Neural cell (in vitro differentiated cells): ENCODE measurements around the gene TBATA. TPM values are rescaled to one million over a fixed set of nuclear protein-coding genes. Genes with fewer than 3 reads are reported as not detected.

ENCODE experiments used
- H2AFZ ChIP-seq: fragments of 200-600, 300-800 bp; sonication (generic), shearing (Covaris generic); 2 replicates; pipeline ENCODE4 v1.6.0; 2014; ENCODE audit warnings: low read depth, mild to moderate bottlenecking, antibody characterized with exemption, low read length, moderate library complexity
- H3F3A ChIP-seq: fragments of 200-600 bp; shearing (Covaris generic); 2 replicates; pipeline ENCODE4 v1.6.1; 2016; ENCODE audit warnings: mild to moderate bottlenecking, moderate library complexity, mixed read lengths, antibody characterized with exemption, low read length; ENCODE audit not compliant: insufficient read depth, poor library complexity, severe bottlenecking
- H3K27ac ChIP-seq: fragments of 200-600, 300-800 bp; sonication (generic), shearing (Covaris generic); 2 replicates; pipeline ENCODE4 v1.5.1; 2014; ENCODE audit warnings: mild to moderate bottlenecking, low read length, moderate library complexity
- H3K27me3 ChIP-seq: fragments of 300-800, 200-600 bp; sonication (generic), shearing (Covaris generic); 2 replicates; pipeline ENCODE4 v1.6.0; 2014; ENCODE audit warnings: mild to moderate bottlenecking, low read depth, low read length, moderate library complexity; ENCODE audit not compliant: insufficient read depth
- H3K36me3 ChIP-seq: fragments of 300-800, 200-600 bp; sonication (generic), shearing (Covaris generic); 2 replicates; pipeline ENCODE4 v1.5.1; 2014; ENCODE audit warnings: mild to moderate bottlenecking, antibody characterized with exemption, low read length, moderate library complexity; ENCODE audit not compliant: insufficient read depth
- H3K4me2 ChIP-seq: fragments of 300-800, 200-600 bp; sonication (generic), shearing (Covaris generic); 2 replicates; pipeline ENCODE4 v1.6.0; 2014; ENCODE audit warnings: mild to moderate bottlenecking, low read length
- H3K4me3 ChIP-seq: fragments of 300-800, 200-600 bp; sonication (generic), shearing (Covaris generic); 2 replicates; pipeline ENCODE4 v1.5.1; 2014; ENCODE audit warnings: mild to moderate bottlenecking, low read length, moderate library complexity
- H3K79me2 ChIP-seq: fragments of 200-600 bp; shearing (Covaris generic); replicated peaks from 2 replicates; pipeline ENCODE4 v1.6.0; 2014; ENCODE audit warnings: mild to moderate bottlenecking, low read length, moderate library complexity; ENCODE audit not compliant: insufficient read depth
- H3K9ac ChIP-seq: fragments of 300-800, 200-600 bp; sonication (generic), shearing (Covaris generic); 2 replicates; pipeline ENCODE4 v1.6.1; 2016; ENCODE audit warnings: mild to moderate bottlenecking, low read length, mixed read lengths
- H3K9me2 ChIP-seq: fragments of 200-600 bp; shearing (Covaris generic); 2 replicates; pipeline ENCODE4 v1.6.1; 2016; ENCODE audit warnings: mild to moderate bottlenecking, low read length, mixed read lengths; ENCODE audit not compliant: insufficient read depth
- H3K9me3 ChIP-seq: fragments of 200-600, 300-800 bp; sonication (generic), shearing (Covaris generic); 2 replicates; pipeline ENCODE4 v1.6.1; 2016; ENCODE audit warnings: mild to moderate bottlenecking, mixed run types, low read length, moderate library complexity, mixed read lengths
- H4K20me1 ChIP-seq: fragments of 200-600 bp; shearing (Covaris generic); 2 replicates; pipeline ENCODE4 v1.6.1; 2016; ENCODE audit warnings: mild to moderate bottlenecking, mixed run types; ENCODE audit not compliant: insufficient read depth
- CTCF ChIP-seq: fragments of 450-650 bp; IDR thresholded peaks from 2 replicates; pipeline ENCODE4 v1.5.1; 2014; ENCODE audit warnings: antibody characterized with exemption, mild to moderate bottlenecking, moderate library complexity; ENCODE audit not compliant: poor library complexity, severe bottlenecking
- EP300 ChIP-seq: fragments of 450-650 bp; conservative IDR thresholded peaks from 2 replicates; pipeline ENCODE4 v1.6.1; 2014; ENCODE audit warnings: antibody characterized with exemption, mild to moderate bottlenecking, moderate library complexity; ENCODE audit not compliant: poor library complexity, severe bottlenecking
- EZH2 ChIP-seq: fragments of 200-600, 300-800 bp; shearing (Covaris generic), sonication (generic); IDR thresholded peaks from 2 replicates; pipeline ENCODE4 v1.6.1; 2014; ENCODE audit warnings: antibody characterized with exemption, low read length, borderline replicate concordance, mild to moderate bottlenecking; ENCODE audit not compliant: insufficient read depth, poor library complexity, severe bottlenecking
- MXI1 ChIP-seq: fragments of 450-650 bp; conservative IDR thresholded peaks from 2 replicates; pipeline ENCODE4 v1.6.1; 2014; ENCODE audit warnings: antibody characterized with exemption, mild to moderate bottlenecking; ENCODE audit not compliant: poor library complexity, severe bottlenecking
- POLR2AphosphoS5 ChIP-seq: IDR thresholded peaks from 2 replicates; pipeline ENCODE4 v1.6.1; 2012
- RAD21 ChIP-seq: fragments of 450-650 bp; conservative IDR thresholded peaks from 2 replicates; pipeline ENCODE4 v1.6.1; 2014; ENCODE audit warnings: antibody characterized with exemption, mild to moderate bottlenecking, moderate library complexity
- REST ChIP-seq: IDR thresholded peaks from 2 replicates; pipeline ENCODE4 v1.6.1; 2012; ENCODE audit warnings: borderline replicate concordance
- SMC3 ChIP-seq: fragments of 450-650 bp; conservative IDR thresholded peaks from 2 replicates; pipeline ENCODE4 v1.6.1; 2014; ENCODE audit warnings: antibody characterized with exemption, mild to moderate bottlenecking, moderate library complexity; ENCODE audit not compliant: poor library complexity
- TAF1 ChIP-seq: IDR thresholded peaks from 2 replicates; pipeline ENCODE4 v1.6.1; 2012; ENCODE audit warnings: low read depth
- polyA plus RNA-seq: library from polyadenylated mRNA; depleted of rRNA; stranded (reverse); fragments of >200 nt; gene quantifications from 2 replicates; pipeline ENCODE4 v1.2.3, GENCODE V29; 2014

TBATA gene
- polyA plus RNA-seq, 1 donor from 2014 or later: not detected

GRCh38 chr10:70743430-70743788 lies 41.8 kb downstream of the TBATA start:
- Histone ChIP-seq H3K9ac (no peak overlapping the region), H3K9me3 (no peaks in the 10 kb centered on the region), H3K27me3 (no peaks in the 10 kb centered on the region), H3K4me2 (no peak overlapping the region), H3F3A (no peaks in the 10 kb centered on the region), H3K36me3 (no peaks in the 10 kb centered on the region), H3K27ac (no peak overlapping the region), H3K9me2 (no peaks in the 10 kb centered on the region), H4K20me1 (no peaks in the 10 kb centered on the region), H2AFZ (no peak overlapping the region), H3K79me2 (no peaks in the 10 kb centered on the region), H3K4me3 (no peak overlapping the region)
- no peak for TF ChIP-seq CTCF
- no peak for TF ChIP-seq RAD21
- no peak for TF ChIP-seq REST
- TF ChIP-seq EP300: no peak
- TF ChIP-seq POLR2AphosphoS5: no peak
- TF ChIP-seq EZH2: no peak
- no peak for TF ChIP-seq MXI1
- TF ChIP-seq TAF1: no peak
- TF ChIP-seq SMC3: no peak

GRCh38 chr10:70742537-70743429 lies 42.4 kb downstream of the TBATA start:
- no peak overlapping the region for H3K4me2 ChIP-seq
- H3K9me3 ChIP-seq: no peaks in the 10 kb centered on the region
- no peaks in the 10 kb centered on the region for H3K79me2 ChIP-seq
- no peak overlapping the region for H3K4me3 ChIP-seq
- no peaks in the 10 kb centered on the region for H3K27me3 ChIP-seq
- TF ChIP-seq EP300 (no peak), POLR2AphosphoS5 (no peak), CTCF (no peak), TAF1 (no peak), SMC3 (no peak), MXI1 (no peak), REST (no peak), RAD21 (no peak), EZH2 (no peak)
- H2AFZ ChIP-seq: no peak overlapping the region
- no peaks in the 10 kb centered on the region for H4K20me1 ChIP-seq
- no peaks in the 10 kb centered on the region for H3F3A ChIP-seq
- H3K36me3 ChIP-seq: no peaks in the 10 kb centered on the region
- H3K9ac ChIP-seq: no peak overlapping the region
- no peaks in the 10 kb centered on the region for H3K9me2 ChIP-seq
- H3K27ac ChIP-seq: no peak overlapping the region
